ENCODE data around the gene ARAP1. TPM values are rescaled to one million over a fixed set of nuclear protein-coding genes. Genes with fewer than 3 reads are reported as not detected.

Gene ARAP1
- total and polyA plus RNA-seq, 3 experiments from 2014 or later = 39.8 to 64.0 (median 61.2) TPM

DNA sequence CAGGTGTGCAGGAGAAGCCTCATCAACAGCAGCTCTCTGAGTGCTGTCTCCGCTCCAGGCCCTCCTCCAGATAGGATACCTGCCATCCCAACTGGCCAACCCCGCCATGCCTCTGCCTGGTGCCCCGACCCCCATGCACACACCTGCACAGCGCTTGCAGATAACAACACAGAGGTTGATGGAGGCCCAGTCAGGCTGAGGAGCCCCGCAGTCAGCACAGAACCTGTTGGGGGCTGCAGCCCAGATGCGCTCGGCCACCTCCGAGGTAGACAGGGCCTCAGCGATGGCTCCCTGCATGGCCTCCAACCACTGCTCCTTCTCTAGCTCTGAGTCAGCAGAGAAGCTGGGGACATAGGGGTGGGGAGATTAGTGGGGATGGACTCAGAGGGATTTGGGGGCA is 45.2 kb downstream of the ARAP1 start:
- H3K27me3 Mint-ChIP-seq = no peaks in the 10 kb centered on the region
- peaks cover 0 to 4% (median 0%) of the 10 kb centered on the region in 3 donors for H3K4me1 Mint-ChIP-seq
- no peak for DNase-seq
- ChIA-PET CTCF (no interaction called here), POLR2A (no interaction called here)
- H3K9me3 ChIP-seq (ENCODE audit: low read length) = no peaks in the 10 kb centered on the region
- no peak overlapping the region for H3K4me3 ChIP-seq (ENCODE audit: low read length)
- H3K9me3 Mint-ChIP-seq = no peaks in the 10 kb centered on the region
- H3K27ac ChIP-seq (ENCODE audit: low read depth, low read length) = no peak overlapping the region
- H3K36me3 ChIP-seq (ENCODE audit: insufficient read depth, low read length) = peaks cover 65% of the 10 kb centered on the region
- H3K27ac Mint-ChIP-seq = peak overlapping the region in 2 of 8 donors; percentile 78 to 83
- H3K4me1 ChIP-seq (ENCODE audit: insufficient read depth, low read length) = no peaks in the 10 kb centered on the region
- H3K36me3 Mint-ChIP-seq = peaks cover 0 to 93% (median 20%) of the 10 kb centered on the region in 3 donors
- no peak overlapping the region for H3K4me3 Mint-ChIP-seq
- no peaks in the 10 kb centered on the region for H3K27me3 ChIP-seq (ENCODE audit: insufficient read depth, low read length, poor library complexity, severe bottlenecking)

DNA sequence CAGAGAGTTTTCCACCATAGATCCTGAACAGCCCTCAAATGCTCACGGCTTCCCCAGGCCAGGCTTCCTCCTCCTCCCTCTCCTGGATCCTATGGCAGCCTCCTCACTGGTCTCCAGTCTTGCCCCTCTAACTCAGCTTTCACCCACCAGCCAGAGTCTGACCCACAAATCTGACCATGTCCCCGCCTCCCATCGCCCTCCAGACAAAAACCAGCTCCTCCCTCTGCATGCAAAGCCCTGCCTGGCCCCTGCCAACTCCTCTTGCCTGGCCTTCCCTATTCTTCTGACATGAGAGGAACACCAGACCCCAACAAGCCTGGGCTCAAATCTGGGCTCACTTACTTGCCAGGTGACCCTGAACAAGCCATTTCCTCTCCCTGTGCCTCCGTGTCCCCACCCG is 45.6 kb downstream of the ARAP1 start:
- Mint-ChIP-seq H3K27me3 (no peaks in the 10 kb centered on the region), H3K9me3 (no peaks in the 10 kb centered on the region), H3K27ac (peak overlapping the region in 6 of 8 donors; percentile 63 to 99 (median 81)), H3K4me1 (peaks cover 0 to 4% (median 0%) of the 10 kb centered on the region in 3 donors), H3K4me3 (no peak overlapping the region), H3K36me3 (peaks cover 0 to 92% (median 20%) of the 10 kb centered on the region in 3 donors)
- Histone ChIP-seq H3K9me3 (ENCODE audit: low read length) (no peaks in the 10 kb centered on the region), H3K4me1 (ENCODE audit: insufficient read depth, low read length) (no peaks in the 10 kb centered on the region), H3K27me3 (ENCODE audit: insufficient read depth, low read length, poor library complexity, severe bottlenecking) (no peaks in the 10 kb centered on the region), H3K36me3 (ENCODE audit: insufficient read depth, low read length) (peaks cover 61% of the 10 kb centered on the region), H3K4me3 (ENCODE audit: low read length) (no peak overlapping the region), H3K27ac (ENCODE audit: low read depth, low read length) (no peak overlapping the region)
- POLR2A ChIA-PET = interaction anchor here (0.5 kb wide), 1 partner anchor 19 kb away, joined by 5 read pairs; no protein-coding TSS in a partner anchor
- CTCF ChIA-PET = no interaction called here
- no peak for DNase-seq

DNA sequence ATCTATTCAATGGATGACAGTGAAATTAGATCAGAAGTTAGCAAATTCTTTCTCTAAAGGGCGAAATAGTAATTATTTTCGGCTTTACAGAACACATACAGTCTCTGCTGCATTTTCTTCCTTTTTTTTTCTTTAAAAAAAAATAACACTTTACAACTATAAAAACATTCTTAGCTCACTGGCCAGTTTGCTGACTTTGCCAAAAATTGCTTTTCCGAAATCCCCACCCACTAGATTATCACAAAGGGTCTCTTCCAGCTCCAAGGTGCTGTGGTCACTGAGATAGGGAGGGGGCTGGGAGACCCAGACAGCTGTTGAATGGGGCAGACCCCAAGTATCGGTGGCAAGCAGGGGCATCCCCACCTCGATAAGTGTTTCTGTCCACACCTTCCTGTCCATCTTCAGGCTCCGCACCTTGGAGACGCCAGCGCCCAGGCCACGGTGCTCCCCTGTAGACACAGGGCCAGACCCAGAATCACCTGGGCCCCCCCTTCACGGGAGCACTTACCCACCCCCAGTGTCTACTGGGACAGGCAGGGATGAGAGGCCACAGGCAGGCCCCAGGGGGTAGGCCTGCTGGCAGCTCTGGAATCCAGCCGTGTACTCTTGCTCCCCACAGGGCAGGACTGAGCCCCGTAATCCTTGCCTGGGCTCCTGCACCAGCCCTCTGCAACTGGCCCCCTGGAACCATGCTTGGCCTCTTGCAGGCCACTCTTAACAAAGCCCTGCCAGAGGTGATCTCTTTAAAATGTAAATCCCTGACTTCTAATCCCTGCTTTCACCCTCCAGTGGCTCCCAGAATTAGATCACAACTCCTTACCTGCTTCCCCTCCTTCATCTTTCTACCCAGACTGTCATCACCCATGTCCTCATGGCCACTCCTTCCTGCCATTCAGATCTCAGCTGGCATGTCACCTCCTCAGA is 46.5 kb downstream of the ARAP1 start:
- Mint-ChIP-seq H3K27me3 (no peaks in the 10 kb centered on the region), H3K36me3 (peaks cover 0 to 92% (median 21%) of the 10 kb centered on the region in 3 donors), H3K9me3 (no peaks in the 10 kb centered on the region), H3K4me1 (peaks cover 0 to 2% (median 0%) of the 10 kb centered on the region in 3 donors), H3K4me3 (no peak overlapping the region), H3K27ac (peak overlapping the region in 6 of 8 donors; percentile 12 to 85 (median 54))
- Histone ChIP-seq H3K9me3 (ENCODE audit: low read length) (no peaks in the 10 kb centered on the region), H3K4me1 (ENCODE audit: insufficient read depth, low read length) (no peaks in the 10 kb centered on the region), H3K27ac (ENCODE audit: low read depth, low read length) (no peak overlapping the region), H3K27me3 (ENCODE audit: insufficient read depth, low read length, poor library complexity, severe bottlenecking) (no peaks in the 10 kb centered on the region), H3K36me3 (ENCODE audit: insufficient read depth, low read length) (peaks cover 52% of the 10 kb centered on the region), H3K4me3 (ENCODE audit: low read length) (no peak overlapping the region)
- POLR2A ChIA-PET = interaction anchor here (0.5 to 0.6 kb wide), 2 partner anchors 20 to 1724 kb away, joined by 5 read pairs; no protein-coding TSS in a partner anchor
- CTCF ChIA-PET = no interaction called here
- DNase-seq = no peak

DNA sequence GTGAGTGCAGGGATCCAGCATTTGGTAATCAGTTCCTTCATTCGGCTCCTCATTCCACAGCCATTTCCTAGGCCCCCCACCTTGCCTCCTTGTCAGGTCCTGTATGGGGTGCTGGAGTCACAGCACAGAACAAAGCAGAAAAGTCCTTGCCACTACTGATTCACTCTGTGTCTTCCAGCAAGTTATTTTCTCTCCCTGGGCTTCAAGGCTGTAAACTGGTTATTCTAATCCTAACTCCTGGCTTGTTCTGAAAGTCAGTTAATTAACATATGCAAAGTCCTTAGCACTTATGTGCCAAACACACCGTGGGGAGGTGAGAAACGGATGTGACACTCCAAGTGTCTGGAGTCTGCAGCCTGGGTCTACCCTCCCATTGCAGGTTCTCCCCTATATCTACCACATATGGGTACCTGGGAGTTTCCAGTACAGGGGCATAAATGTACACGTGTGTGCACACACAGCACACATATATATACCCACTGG is 47.4 kb downstream of the ARAP1 start:
- Mint-ChIP-seq H3K27ac (peak overlapping the region in 4 of 8 donors; percentile 3 to 51 (median 24)), H3K4me3 (peak overlapping the region in 1 of 7 donors; percentile 36), H3K36me3 (peaks cover 2 to 92% (median 19%) of the 10 kb centered on the region in 3 donors), H3K4me1 (peaks cover 0 to 2% (median 0%) of the 10 kb centered on the region in 3 donors), H3K27me3 (no peaks in the 10 kb centered on the region), H3K9me3 (no peaks in the 10 kb centered on the region)
- Histone ChIP-seq H3K27me3 (ENCODE audit: insufficient read depth, low read length, poor library complexity, severe bottlenecking) (no peaks in the 10 kb centered on the region), H3K4me1 (ENCODE audit: insufficient read depth, low read length) (no peaks in the 10 kb centered on the region), H3K4me3 (ENCODE audit: low read length) (no peak overlapping the region), H3K9me3 (ENCODE audit: low read length) (no peaks in the 10 kb centered on the region), H3K27ac (ENCODE audit: low read depth, low read length) (no peak overlapping the region), H3K36me3 (ENCODE audit: insufficient read depth, low read length) (peaks cover 52% of the 10 kb centered on the region)
- DNase-seq = no peak
- ChIA-PET CTCF (no interaction called here), POLR2A (interaction anchor here (0.6 kb wide), 1 partner anchor 1725 kb away, joined by 5 read pairs; no protein-coding TSS in a partner anchor)

DNA sequence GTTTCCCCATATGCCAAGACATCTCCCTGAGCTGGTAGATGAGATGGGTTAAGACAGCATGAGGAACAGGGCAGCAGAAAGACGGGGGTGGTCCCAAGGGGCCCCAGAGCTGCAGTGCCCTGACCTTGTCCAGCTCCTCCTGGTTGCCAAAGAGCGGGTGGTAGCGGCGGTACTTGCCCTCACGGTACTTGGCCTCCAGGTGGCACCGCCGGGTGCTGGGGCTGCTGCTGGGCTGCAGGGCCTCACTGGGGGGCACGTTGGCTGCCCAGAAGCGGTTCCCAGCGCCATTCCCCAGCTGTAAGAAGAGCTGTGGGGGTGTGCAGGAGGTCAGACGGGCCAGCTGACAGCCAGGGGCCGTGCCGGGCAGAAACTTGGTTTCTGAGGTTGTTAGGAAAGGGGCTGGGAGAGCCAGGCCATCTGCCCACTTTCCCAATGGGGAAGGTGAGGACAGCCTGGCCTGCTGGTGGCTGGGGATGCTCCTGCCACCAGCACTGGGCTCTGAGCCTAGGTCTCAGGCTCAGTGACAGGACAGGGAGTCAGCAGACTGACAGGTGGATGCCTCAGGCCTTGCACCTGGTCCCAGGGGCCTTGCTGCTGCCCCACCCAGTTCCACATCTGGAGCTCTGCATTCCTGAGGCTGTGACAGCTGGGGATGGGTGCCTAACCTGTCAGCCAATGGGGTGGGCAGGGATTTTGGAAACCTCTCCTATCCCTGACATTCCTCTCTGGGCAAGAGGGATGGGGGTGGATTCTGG is 48.0 kb downstream of the ARAP1 start:
- Histone ChIP-seq H3K27me3 (ENCODE audit: insufficient read depth, low read length, poor library complexity, severe bottlenecking) (no peaks in the 10 kb centered on the region), H3K27ac (ENCODE audit: low read depth, low read length) (no peak overlapping the region), H3K4me3 (ENCODE audit: low read length) (no peak overlapping the region), H3K4me1 (ENCODE audit: insufficient read depth, low read length) (no peaks in the 10 kb centered on the region), H3K36me3 (ENCODE audit: insufficient read depth, low read length) (peaks cover 52% of the 10 kb centered on the region), H3K9me3 (ENCODE audit: low read length) (no peaks in the 10 kb centered on the region)
- CTCF ChIA-PET = no interaction called here
- Mint-ChIP-seq H3K27me3 (no peaks in the 10 kb centered on the region), H3K36me3 (peaks cover 5 to 92% (median 21%) of the 10 kb centered on the region in 3 donors), H3K27ac (peak overlapping the region in 1 of 8 donors; percentile 57), H3K4me1 (peaks cover 0 to 2% (median 0%) of the 10 kb centered on the region in 3 donors), H3K9me3 (no peaks in the 10 kb centered on the region), H3K4me3 (peak overlapping the region in 1 of 7 donors; percentile 36)
- no peak for DNase-seq
- POLR2A ChIA-PET = no interaction called here

DNA sequence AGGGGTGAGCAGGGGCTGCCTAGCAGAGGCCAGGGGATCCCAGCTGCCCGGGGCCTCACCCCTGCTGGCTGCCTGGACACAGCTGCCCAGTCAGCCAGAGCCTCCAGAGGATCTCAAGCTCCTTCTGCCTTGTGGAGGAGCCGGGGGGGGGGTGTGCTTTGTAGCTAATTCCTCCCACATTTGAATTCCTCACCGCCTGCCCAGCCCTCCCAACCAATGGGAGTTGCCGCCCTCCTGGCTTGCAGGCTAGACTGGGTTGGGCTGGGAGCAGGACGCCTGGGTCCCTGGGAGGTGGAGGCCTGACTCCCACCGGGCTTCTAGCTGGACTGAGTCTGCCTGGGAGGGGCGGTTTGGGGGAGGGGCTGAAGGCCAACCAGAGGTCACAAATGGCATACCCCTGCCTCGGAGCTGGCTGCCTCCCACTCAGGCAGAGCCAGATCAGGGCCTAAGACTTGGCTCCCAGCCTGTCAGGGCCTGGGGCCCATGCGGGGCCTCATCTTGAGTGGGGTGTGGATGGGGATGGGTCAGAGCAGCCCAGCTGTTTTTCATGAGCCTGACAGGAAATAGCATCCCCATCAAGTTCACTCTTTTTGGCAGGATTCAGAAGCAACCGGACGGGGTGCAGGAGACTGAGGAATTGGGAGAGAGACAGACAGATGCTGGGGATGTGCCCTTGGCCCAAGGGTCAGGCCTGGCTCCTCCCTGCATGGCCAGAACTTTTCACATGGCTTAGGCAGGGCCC is 48.8 kb downstream of the ARAP1 start:
- peak overlapping the region in 1 of 8 donors; percentile 52 for H3K27ac Mint-ChIP-seq
- Histone ChIP-seq H3K27ac (ENCODE audit: low read depth, low read length) (no peak overlapping the region), H3K36me3 (ENCODE audit: insufficient read depth, low read length) (peaks cover 54% of the 10 kb centered on the region), H3K9me3 (ENCODE audit: low read length) (no peaks in the 10 kb centered on the region), H3K4me3 (ENCODE audit: low read length) (no peak overlapping the region), H3K27me3 (ENCODE audit: insufficient read depth, low read length, poor library complexity, severe bottlenecking) (no peaks in the 10 kb centered on the region), H3K4me1 (ENCODE audit: insufficient read depth, low read length) (no peaks in the 10 kb centered on the region)
- DNase-seq = no peak
- no peaks in the 10 kb centered on the region for H3K27me3 Mint-ChIP-seq
- POLR2A ChIA-PET = no interaction called here
- peaks cover 0 to 2% (median 0%) of the 10 kb centered on the region in 3 donors for H3K4me1 Mint-ChIP-seq
- CTCF ChIA-PET = interaction anchor here (1.7 kb wide), 1 partner anchor 22 kb away, joined by 4 read pairs; no protein-coding TSS in a partner anchor
- peaks cover 5 to 92% (median 21%) of the 10 kb centered on the region in 3 donors for H3K36me3 Mint-ChIP-seq
- no peaks in the 10 kb centered on the region for H3K9me3 Mint-ChIP-seq
- H3K4me3 Mint-ChIP-seq = no peak overlapping the region

DNA sequence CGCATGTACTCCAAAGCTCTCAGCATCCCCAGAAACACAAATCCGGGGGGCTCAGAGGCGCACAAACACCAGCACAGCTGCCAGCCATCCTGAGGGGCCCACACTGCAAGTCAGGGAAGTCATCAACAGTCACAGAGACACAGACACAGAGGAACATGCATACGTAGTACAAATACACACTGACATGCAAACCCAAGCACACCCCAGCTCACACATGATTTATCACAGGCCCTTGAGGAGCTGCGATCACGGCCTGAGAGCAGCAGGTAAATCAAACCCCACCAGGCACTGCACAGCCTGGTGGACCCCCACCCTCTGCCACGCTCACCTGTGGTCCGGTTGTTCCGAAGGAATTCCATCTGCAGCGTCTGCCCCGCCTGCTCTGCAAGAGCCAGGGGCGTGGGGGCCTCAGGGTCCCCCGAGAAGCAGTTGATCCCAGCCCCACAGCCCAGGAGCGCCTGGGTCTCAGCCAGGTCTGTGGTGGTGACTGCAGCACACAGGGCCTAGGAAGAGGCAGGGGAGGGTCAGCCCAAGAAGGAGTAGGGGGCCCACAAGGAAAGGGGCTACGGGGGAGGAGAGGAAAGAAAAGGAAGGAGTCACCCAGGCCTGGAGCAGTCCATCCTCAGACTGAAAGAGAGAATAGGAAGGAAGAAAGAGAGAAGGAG is 49.5 kb downstream of the ARAP1 start:
- peak overlapping the region in 1 of 8 donors; percentile 57 for H3K27ac Mint-ChIP-seq
- no peaks in the 10 kb centered on the region for H3K27me3 Mint-ChIP-seq
- peaks cover 5 to 92% (median 19%) of the 10 kb centered on the region in 3 donors for H3K36me3 Mint-ChIP-seq
- no peak for DNase-seq
- H3K9me3 Mint-ChIP-seq = no peaks in the 10 kb centered on the region
- H3K4me3 Mint-ChIP-seq = peak overlapping the region in 1 of 7 donors; percentile 48
- Histone ChIP-seq H3K9me3 (ENCODE audit: low read length) (no peaks in the 10 kb centered on the region), H3K36me3 (ENCODE audit: insufficient read depth, low read length) (peaks cover 49% of the 10 kb centered on the region), H3K4me3 (ENCODE audit: low read length) (no peak overlapping the region), H3K4me1 (ENCODE audit: insufficient read depth, low read length) (no peaks in the 10 kb centered on the region), H3K27me3 (ENCODE audit: insufficient read depth, low read length, poor library complexity, severe bottlenecking) (no peaks in the 10 kb centered on the region), H3K27ac (ENCODE audit: low read depth, low read length) (no peak overlapping the region)
- ChIA-PET CTCF (interaction anchor here (1.7 kb wide), 1 partner anchor 23 kb away, joined by 4 read pairs; no protein-coding TSS in a partner anchor), POLR2A (no interaction called here)
- H3K4me1 Mint-ChIP-seq = peaks cover 0 to 2% (median 0%) of the 10 kb centered on the region in 3 donors

All from CD8-positive, alpha-beta memory T cell (primary cell).